ENCODE measurements around the gene RBMS1. TPM values are rescaled to one million over a fixed set of nuclear protein-coding genes. Genes with fewer than 3 reads are reported as not detected.
A peak's percentile ranks its signal among the peaks of the same experiment; 100 is the strongest.

RBMS1 gene
- total RNA-seq, 4 donors from 2014 or later = 26.3 to 52.5 (median 37.5) TPM

- WGBS, 2 donors = 74 to 78% methylated on average over 2 of the region's 2 CpGs
- DNase-seq = no peak
- Histone ChIP-seq H3K27me3 (no peaks in the 10 kb centered on the region), H3K4me1 (peaks cover 0 to 92% (median 28%) of the 10 kb centered on the region in 3 donors), H3K9me3 (no peaks in the 10 kb centered on the region), H3K27ac (peak overlapping the region in 2 of 4 donors; percentile 6 to 31), H3K36me3 (no peaks in the 10 kb centered on the region), H3K4me3 (no peak overlapping the region)
- intact Hi-C loops (cut with DNase I) = no loop called here
- TF ChIP-seq CTCF (IDR thresholded peaks at IDR 0.05) = no peak
- no peak for TF ChIP-seq POLR2A (IDR thresholded peaks at IDR 0.05)
Measured at GRCh38 chr2:160333324-160334027, 160.1 kb downstream of the RBMS1 start.

GRCh38 chr2:160332318-160332717 is 161.3 kb downstream of the RBMS1 start:
- 43 to 61% methylated on average over 2 of the region's 2 CpGs for WGBS, 2 donors
- Histone ChIP-seq H3K36me3 (no peaks in the 10 kb centered on the region), H3K4me1 (peaks cover 0 to 89% (median 28%) of the 10 kb centered on the region in 3 donors), H3K27ac (no peak overlapping the region), H3K27me3 (no peaks in the 10 kb centered on the region), H3K9me3 (no peaks in the 10 kb centered on the region), H3K4me3 (no peak overlapping the region)
- no peak for DNase-seq
- TF ChIP-seq POLR2A (IDR thresholded peaks at IDR 0.05) (no peak), CTCF (IDR thresholded peaks at IDR 0.05) (no peak)
- intact Hi-C loops (cut with DNase I) = no loop called here

GRCh38 chr2:160331258-160332025 is 162.2 kb downstream of the RBMS1 start:
- TF ChIP-seq POLR2A (IDR thresholded peaks at IDR 0.05) = no peak
- no peak for TF ChIP-seq CTCF (IDR thresholded peaks at IDR 0.05)
- Histone ChIP-seq H3K4me1 (peaks cover 0 to 93% (median 28%) of the 10 kb centered on the region in 3 donors), H3K36me3 (no peaks in the 10 kb centered on the region), H3K27me3 (no peaks in the 10 kb centered on the region), H3K27ac (no peak overlapping the region), H3K9me3 (no peaks in the 10 kb centered on the region), H3K4me3 (no peak overlapping the region)
- WGBS, 2 donors = 65 to 68% methylated on average over 6 of the region's 6 CpGs
- intact Hi-C loops (cut with DNase I) = no loop called here
- DNase-seq = no peak

GRCh38 chr2:160328811-160329527 is 164.6 kb downstream of the RBMS1 start:
- no peaks in the 10 kb centered on the region for H3K36me3 ChIP-seq
- H3K4me1 ChIP-seq = peaks cover 0 to 91% (median 17%) of the 10 kb centered on the region in 3 donors
- no peaks in the 10 kb centered on the region for H3K27me3 ChIP-seq
- no peaks in the 10 kb centered on the region for H3K9me3 ChIP-seq
- 69 to 71% methylated on average over 9 of the region's 9 CpGs for WGBS, 2 donors
- H3K4me3 ChIP-seq = no peak overlapping the region
- TF ChIP-seq POLR2A (IDR thresholded peaks at IDR 0.05) (no peak), CTCF (IDR thresholded peaks at IDR 0.05) (no peak)
- H3K27ac ChIP-seq = no peak overlapping the region
- DNase-seq = no peak
- intact Hi-C loops (cut with DNase I) = loop anchor here (10.0 kb wide), 1 partner anchor 76 kb away; no protein-coding TSS in a partner anchor

All from esophagus squamous epithelium (tissue), 5 donors.